Measurements from ENCODE around the gene SYN1.

- no peak for TF ChIP-seq CTCF (IDR thresholded peaks at IDR 0.05; ENCODE audit: insufficient read depth, low read depth, low read length)
- no peak for TF ChIP-seq EZH2 (IDR thresholded peaks at IDR 0.05; ENCODE audit: insufficient read depth, low read length)
Measured at GRCh38 chrX:47581731-47582647, 37.7 kb downstream of the SYN1 start, which contains the start of gene TIMP1.
